ENCODE measurements around the gene PLXNC1.

PLXNC1 gene

DNA sequence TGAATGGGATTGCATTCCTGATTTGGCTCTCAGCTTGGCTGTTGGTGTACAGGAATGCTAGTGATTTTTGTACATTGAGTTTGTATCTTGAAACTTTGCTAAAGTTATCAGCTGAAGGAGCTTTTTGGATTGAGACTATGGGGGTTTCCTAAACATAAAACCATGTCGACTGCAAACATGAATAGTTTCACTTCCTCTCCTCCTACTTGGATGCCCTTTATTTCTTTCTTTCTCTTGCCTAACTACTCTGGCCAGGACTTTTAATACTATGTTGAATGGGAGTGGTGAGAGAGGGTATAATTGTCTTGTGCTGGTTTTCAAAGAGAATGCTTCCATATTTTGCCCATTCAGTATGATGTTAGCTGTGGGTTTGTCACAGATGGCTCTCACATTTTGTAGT is 169.8 kb downstream of the PLXNC1 start:
- in situ Hi-C loops (cut with MboI; ENCODE audit: low pct_unique_long_range_greater_than_20kb, low sequenced_read_pairs, unreplicated experiment), result no loop called here
- TF ChIP-seq, protein P1, sequence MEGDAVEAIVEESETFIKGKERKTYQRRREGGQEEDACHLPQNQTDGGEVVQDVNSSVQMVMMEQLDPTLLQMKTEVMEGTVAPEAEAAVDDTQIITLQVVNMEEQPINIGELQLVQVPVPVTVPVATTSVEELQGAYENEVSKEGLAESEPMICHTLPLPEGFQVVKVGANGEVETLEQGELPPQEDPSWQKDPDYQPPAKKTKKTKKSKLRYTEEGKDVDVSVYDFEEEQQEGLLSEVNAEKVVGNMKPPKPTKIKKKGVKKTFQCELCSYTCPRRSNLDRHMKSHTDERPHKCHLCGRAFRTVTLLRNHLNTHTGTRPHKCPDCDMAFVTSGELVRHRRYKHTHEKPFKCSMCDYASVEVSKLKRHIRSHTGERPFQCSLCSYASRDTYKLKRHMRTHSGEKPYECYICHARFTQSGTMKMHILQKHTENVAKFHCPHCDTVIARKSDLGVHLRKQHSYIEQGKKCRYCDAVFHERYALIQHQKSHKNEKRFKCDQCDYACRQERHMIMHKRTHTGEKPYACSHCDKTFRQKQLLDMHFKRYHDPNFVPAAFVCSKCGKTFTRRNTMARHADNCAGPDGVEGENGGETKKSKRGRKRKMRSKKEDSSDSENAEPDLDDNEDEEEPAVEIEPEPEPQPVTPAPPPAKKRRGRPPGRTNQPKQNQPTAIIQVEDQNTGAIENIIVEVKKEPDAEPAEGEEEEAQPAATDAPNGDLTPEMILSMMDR (IDR thresholded peaks at IDR 0.05; ENCODE audit: extremely low read depth, insufficient read depth, missing control alignments), result no peak
- DNase-seq (ENCODE audit: low spot score), result no peak

DNA sequence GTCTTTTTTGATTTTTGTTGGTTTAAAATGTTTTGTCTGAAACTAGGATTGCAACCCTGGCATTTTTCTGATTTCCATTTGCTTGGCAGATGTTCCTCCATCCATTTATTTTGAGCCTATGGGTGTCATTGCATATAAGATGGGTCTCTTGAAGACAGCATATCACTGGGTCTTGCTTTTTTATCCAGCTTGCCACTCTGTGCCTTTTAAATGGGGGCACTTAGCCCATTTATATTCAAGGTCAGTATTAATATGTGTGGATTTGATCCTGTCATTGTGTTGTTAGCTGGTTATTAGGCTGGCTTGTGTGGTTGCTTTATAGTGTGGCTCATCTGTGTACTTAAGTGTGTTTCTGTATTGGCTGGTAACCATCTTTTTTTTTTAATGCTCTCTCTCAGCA is 171.7 kb downstream of the PLXNC1 start:
- TF ChIP-seq, protein P1 (IDR thresholded peaks at IDR 0.05; ENCODE audit: extremely low read depth, insufficient read depth, missing control alignments), result no peak
- no peak for DNase-seq (ENCODE audit: low spot score)
- in situ Hi-C loops (cut with MboI; ENCODE audit: low pct_unique_long_range_greater_than_20kb, low sequenced_read_pairs, unreplicated experiment), result loop anchor here (10.0 kb wide), 1 partner anchor 215 kb away; no protein-coding TSS in a partner anchor

DNA sequence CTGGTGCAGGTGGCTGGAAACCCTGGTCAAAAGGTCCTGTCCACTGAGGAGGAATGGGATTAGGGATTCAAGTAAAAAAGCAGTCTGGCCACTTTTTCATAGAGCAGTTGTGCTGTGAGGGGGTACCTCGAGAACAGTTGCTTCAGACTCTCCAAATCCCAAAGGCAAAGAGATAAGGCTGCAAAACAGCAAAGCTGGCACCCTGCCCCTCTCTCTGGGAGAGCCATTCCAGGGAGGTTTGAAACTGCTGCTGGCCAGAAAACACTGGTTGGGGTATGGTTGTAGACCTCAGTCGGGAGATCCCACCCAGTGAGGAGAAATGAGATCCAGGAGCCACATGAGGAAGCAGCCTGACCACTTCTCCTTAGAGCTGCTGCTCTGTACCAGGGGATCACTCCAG is 174.0 kb downstream of the PLXNC1 start:
- in situ Hi-C loops (cut with MboI; ENCODE audit: low pct_unique_long_range_greater_than_20kb, low sequenced_read_pairs, unreplicated experiment), result loop anchor here (10.0 kb wide), 1 partner anchor 212 kb away; no protein-coding TSS in a partner anchor
- TF ChIP-seq, protein P1 (IDR thresholded peaks at IDR 0.05; ENCODE audit: extremely low read depth, insufficient read depth, missing control alignments), result no peak
- no peak for DNase-seq (ENCODE audit: low spot score)

DNA sequence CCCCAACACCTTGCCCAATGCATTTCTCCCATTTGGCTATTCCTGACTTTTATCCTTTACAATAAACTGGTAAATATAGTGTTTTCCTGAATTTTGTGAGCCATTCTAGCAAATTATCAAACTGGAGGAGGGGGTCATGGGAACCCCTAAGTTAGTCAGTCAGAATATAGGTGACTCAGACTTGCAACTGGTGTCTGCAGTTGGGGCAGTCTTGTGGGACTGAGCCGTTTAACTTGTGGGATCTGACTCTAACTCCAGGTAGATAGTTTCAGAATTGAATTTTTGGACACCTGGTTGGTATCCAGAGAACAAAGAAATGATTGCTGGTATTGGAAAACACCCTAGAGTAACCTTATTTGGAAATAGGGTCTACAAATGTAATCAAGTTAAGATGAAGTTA is 177.9 kb downstream of the PLXNC1 start:
- TF ChIP-seq, protein P1 (IDR thresholded peaks at IDR 0.05; ENCODE audit: extremely low read depth, insufficient read depth, missing control alignments), result no peak
- DNase-seq (ENCODE audit: low spot score), result no peak
- in situ Hi-C loops (cut with MboI; ENCODE audit: low pct_unique_long_range_greater_than_20kb, low sequenced_read_pairs, unreplicated experiment), result loop anchor here (10.0 kb wide), 1 partner anchor 209 kb away; no protein-coding TSS in a partner anchor

DNA sequence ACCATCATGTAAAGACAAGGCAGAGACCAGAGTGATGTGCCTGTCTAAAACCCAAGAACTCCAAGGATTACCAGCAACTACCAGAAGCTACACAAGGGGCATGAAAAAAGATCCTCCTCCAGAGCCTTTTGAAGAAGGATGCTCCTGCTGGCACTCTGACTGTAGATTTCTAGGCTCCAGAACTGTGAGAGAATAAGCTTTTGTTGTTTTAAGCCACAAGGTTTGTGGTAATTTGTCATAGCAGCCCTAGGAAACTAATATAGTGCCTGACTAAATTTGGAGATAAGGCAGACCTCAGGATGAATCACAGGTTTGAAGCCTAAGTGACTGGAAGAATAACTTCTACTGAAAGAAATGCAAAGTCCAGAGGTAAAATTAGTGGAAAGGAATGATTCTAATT is 178.3 kb downstream of the PLXNC1 start:
- DNase-seq (ENCODE audit: low spot score), result no peak
- in situ Hi-C loops (cut with MboI; ENCODE audit: low pct_unique_long_range_greater_than_20kb, low sequenced_read_pairs, unreplicated experiment), result loop anchor here (10.0 kb wide), 1 partner anchor 208 kb away; no protein-coding TSS in a partner anchor
- TF ChIP-seq, protein P1 (IDR thresholded peaks at IDR 0.05; ENCODE audit: extremely low read depth, insufficient read depth, missing control alignments), result no peak

DNA sequence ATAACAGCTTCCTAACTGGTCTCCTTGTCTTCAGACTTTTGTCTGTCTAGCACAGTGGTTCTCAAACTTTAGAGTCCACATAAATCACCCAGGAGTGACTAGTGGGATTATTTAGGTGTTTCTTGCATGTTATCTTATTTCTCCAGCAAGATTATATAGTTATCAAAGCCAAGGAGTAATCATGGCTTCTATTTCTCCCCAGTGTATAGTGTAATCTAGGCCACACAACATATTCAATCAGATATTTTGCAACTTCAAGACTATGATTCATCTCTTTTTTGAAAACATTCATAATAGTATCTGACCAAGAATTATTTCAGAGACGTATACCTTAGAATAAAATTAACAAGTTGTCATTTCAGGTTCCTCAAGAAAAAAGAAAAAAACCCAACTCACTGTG is 179.4 kb downstream of the PLXNC1 start:
- in situ Hi-C loops (cut with MboI; ENCODE audit: low pct_unique_long_range_greater_than_20kb, low sequenced_read_pairs, unreplicated experiment), result loop anchor here (10.0 kb wide), 1 partner anchor 207 kb away; no protein-coding TSS in a partner anchor
- TF ChIP-seq, protein P1 (IDR thresholded peaks at IDR 0.05; ENCODE audit: extremely low read depth, insufficient read depth, missing control alignments), result no peak
- no peak for DNase-seq (ENCODE audit: low spot score)
